Esophagus squamous epithelium (tissue), 5 donors: Measurements from ENCODE around the gene ZNFX1. TPM values are rescaled to one million over a fixed set of nuclear protein-coding genes. Genes with fewer than 3 reads are reported as not detected.

ENCODE experiments used
- DNase-seq: peaks from one replicate; lab custom pipeline; 2025; lab: John Stamatoyannopoulos, UW
- H3K27ac ChIP-seq, 4 donors: fragments of 200-600 bp; sonication (generic); one replicate each; pipeline ENCODE4 v1.5.1; 2016 to 2019; ENCODE audit warnings: mild to moderate bottlenecking in 1 of 4
- H3K27me3 ChIP-seq, 4 donors: fragments of 200-600 bp; sonication (generic); 1 replicate in 3 of 4; 2 replicates in 1 of 4; pipeline versions ENCODE4 v1.5.1 to v1.6.0; 2017 to 2021; ENCODE audit warnings: antibody characterized with exemption in 1 of 4
- H3K36me3 ChIP-seq, 3 donors: fragments of 200-600 bp; sonication (generic); one replicate each; pipeline ENCODE4 v1.5.1; 2016 to 2019
- H3K4me1 ChIP-seq, 3 donors: fragments of 200-600 bp; sonication (generic); one replicate each; pipeline ENCODE4 v1.5.1; 2017 to 2019
- H3K4me3 ChIP-seq, 4 donors: fragments of 200-600 bp; sonication (generic); 1 replicate in 3 of 4; 2 replicates in 1 of 4; pipeline ENCODE4 v1.5.1; 2016 to 2019; ENCODE audit warnings: mild to moderate bottlenecking in 2 of 4, moderate library complexity in 1 of 4
- H3K9me3 ChIP-seq, 3 donors: fragments of 200-600 bp; sonication (generic); one replicate each; pipeline ENCODE4 v1.5.1; 2016 to 2019
- POLR2A ChIP-seq, 4 donors: fragments of 450-650 bp; IDR thresholded peaks; one replicate each; pipeline ENCODE4 v1.6.1; 2017; ENCODE audit warnings: antibody characterized with exemption in 4 of 4, mild to moderate bottlenecking in 4 of 4, moderate library complexity in 3 of 4
- WGBS, 2 donors: methylation state at CpG; one replicate each; pipeline ENCODE4 v1.1.5; 2018; 5-methylcytosine and 5-hydroxymethylcytosine counted together
- intact Hi-C: fragments of 100-400 bp; cut with DNase I; formaldehyde crosslinking; loops from one replicate; pipeline ENCODE4 v1.15.0; 2022
- total RNA-seq, 4 donors: library from RNA; depleted of rRNA; stranded (reverse); fragments of >200 nt; gene quantifications; one replicate each; pipeline ENCODE4 v1.1.0, GENCODE V29; 2016
- TF ChIP-seq, protein P1 (sequence below), 6 experiments: fragments of 450-650 bp in 4 of 6; fragments of 200-600 bp in 2 of 6; sonication (generic) in 2 of 6; IDR thresholded peaks; one replicate each; pipeline ENCODE4 v1.5.1; 2016 to 2019; ENCODE audit warnings: antibody characterized with exemption in 6 of 6, mild to moderate bottlenecking in 4 of 6, moderate library complexity in 4 of 6
- donor health status: DM: yes; HTN: yes; CAD: no.

Gene ZNFX1
- total RNA-seq, result 10 to 100 TPM; 12.8 to 25.2 (median 17.9) TPM

DNA sequence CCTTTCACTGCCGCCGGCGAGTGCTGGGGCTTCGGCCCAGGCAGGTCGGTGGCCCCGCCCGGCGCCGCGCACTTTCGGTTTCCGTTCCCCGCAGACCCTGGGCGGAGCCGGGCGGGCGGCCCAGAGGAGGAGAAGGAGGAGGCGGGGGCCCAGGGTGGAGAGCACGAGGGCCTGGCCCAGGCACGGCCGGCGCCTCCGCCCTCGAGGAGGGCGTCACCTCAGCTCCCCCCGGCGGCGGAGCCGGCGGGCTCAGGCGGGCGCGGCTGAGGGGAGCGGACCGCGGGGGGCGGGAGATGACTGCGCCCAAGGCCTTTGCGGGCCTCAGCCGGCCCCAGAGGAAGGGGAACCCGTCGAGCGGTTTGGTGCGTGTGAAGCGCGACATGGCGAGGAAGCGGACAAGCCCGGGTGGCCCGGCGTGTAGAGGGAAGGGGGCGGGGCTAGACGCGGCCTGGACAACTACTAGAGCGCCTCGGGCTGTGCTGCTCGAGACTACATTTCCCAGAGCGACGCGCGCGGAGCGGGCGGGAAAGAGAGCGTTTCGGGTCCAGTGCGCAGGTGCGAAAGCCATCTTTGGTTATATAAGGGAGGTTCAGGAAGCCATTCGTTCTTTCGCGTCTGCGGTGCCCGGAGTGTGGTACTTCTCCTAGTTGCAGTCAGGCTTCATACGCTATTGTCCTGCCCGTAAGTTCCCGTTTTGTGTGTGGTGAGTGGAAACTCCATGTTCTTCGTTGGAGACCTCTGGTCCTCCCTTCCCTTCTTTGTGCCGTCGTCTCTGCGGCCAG is at the start of gene ZNFX1:
ZNFX1 (minus strand) TSS at position 22 of the 782 bp plus-strand sequence. CDS start 2,218 bp downstream, outside the sequence.
- WGBS, 2 donors, result 0 to 1% methylated on average over 19 to 28 of the region's 80 CpGs
- Histone ChIP-seq H3K4me1 (peaks cover 11 to 80% (median 48%) of the 10 kb centered on the region in 3 donors), H3K36me3 (peaks cover 31 to 62% (median 35%) of the 10 kb centered on the region in 3 donors), H3K27ac (peak within 1 kb of the TSS; percentile 95 to 99 (median 97)), H3K27me3 (no peaks in the 10 kb centered on the region), H3K4me3 (peak within 1 kb of the TSS; percentile 86 to 97 (median 92)), H3K9me3 (peaks cover 0 to 35% (median 16%) of the 10 kb centered on the region in 3 donors)
- intact Hi-C loops, result no loop called here
- peak; percentile 98 for DNase-seq
- peak; percentile 71 to 99 (median 98) for TF ChIP-seq POLR2A (IDR thresholded peaks at IDR 0.05)
- TF ChIP-seq, protein P1, sequence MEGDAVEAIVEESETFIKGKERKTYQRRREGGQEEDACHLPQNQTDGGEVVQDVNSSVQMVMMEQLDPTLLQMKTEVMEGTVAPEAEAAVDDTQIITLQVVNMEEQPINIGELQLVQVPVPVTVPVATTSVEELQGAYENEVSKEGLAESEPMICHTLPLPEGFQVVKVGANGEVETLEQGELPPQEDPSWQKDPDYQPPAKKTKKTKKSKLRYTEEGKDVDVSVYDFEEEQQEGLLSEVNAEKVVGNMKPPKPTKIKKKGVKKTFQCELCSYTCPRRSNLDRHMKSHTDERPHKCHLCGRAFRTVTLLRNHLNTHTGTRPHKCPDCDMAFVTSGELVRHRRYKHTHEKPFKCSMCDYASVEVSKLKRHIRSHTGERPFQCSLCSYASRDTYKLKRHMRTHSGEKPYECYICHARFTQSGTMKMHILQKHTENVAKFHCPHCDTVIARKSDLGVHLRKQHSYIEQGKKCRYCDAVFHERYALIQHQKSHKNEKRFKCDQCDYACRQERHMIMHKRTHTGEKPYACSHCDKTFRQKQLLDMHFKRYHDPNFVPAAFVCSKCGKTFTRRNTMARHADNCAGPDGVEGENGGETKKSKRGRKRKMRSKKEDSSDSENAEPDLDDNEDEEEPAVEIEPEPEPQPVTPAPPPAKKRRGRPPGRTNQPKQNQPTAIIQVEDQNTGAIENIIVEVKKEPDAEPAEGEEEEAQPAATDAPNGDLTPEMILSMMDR (IDR thresholded peaks at IDR 0.05), result peak in 2 of 6 experiments; percentile 5 to 15

DNA sequence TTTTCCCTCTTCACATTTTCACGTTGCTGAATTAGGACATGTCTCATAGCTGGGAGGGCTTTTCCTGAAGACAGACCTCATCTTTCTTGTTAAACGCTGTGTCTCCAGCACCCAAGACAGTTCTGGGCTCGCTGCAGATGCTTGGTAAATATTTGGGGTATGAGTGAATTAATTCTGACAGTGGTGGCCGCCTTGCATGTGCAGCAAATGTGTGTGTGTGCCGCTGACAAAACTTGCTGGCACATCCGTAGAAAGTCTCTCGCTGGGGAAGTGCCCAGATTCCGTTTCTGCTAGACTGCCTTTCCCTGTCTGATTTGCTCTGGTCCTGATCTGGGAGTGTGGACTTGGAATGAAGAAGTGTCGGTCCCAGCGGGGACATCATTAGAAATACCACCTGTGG is 48.2 kb upstream of the ZNFX1 start:
- no peaks in the 10 kb centered on the region for H3K9me3 ChIP-seq
- intact Hi-C loops, result loop anchor here (10.0 kb wide), 1 partner anchor 81 kb away; no protein-coding TSS in a partner anchor
- TF ChIP-seq, protein P1 (IDR thresholded peaks at IDR 0.05), result no peak
- TF ChIP-seq POLR2A (IDR thresholded peaks at IDR 0.05), result no peak
- no peak for DNase-seq
- H3K4me1 ChIP-seq, result peaks cover 0 to 22% (median 0%) of the 10 kb centered on the region in 3 donors
- no peak overlapping the region for H3K4me3 ChIP-seq
- 14 to 39% methylated on average over 10 of the region's 10 CpGs for WGBS, 2 donors
- H3K27me3 ChIP-seq, result peaks cover 0 to 50% (median 2%) of the 10 kb centered on the region in 4 donors
- H3K27ac ChIP-seq, result peak overlapping the region in 3 of 4 donors; percentile 17 to 58 (median 35)
- no peaks in the 10 kb centered on the region for H3K36me3 ChIP-seq

DNA sequence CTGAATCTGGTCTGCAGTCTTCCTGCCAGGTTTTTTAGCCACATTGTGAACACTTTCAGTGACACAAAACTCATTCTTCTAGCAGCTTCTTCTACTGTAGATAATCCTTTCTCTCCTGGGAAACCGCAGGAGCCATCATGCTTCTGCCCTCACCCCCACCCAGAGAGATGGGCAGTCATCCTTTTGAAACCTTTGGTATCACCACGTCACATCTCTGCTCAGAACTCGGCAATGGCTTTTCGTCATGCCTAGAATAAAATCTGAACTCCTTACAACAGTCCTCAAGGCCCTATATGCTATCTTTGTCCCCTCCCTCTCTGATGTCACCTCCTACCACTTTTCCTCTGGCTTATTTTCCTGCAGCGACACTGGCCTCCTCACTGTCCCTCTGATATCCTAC is 46.4 kb upstream of the ZNFX1 start:
- H3K4me1 ChIP-seq, result peaks cover 0 to 27% (median 3%) of the 10 kb centered on the region in 3 donors
- no peak for DNase-seq
- H3K27me3 ChIP-seq, result peaks cover 0 to 64% (median 5%) of the 10 kb centered on the region in 4 donors
- H3K9me3 ChIP-seq, result no peaks in the 10 kb centered on the region
- 85 to 87% methylated on average over 5 of the region's 5 CpGs for WGBS, 2 donors
- TF ChIP-seq, protein P1 (IDR thresholded peaks at IDR 0.05), result no peak
- no peak for TF ChIP-seq POLR2A (IDR thresholded peaks at IDR 0.05)
- H3K27ac ChIP-seq, result peak overlapping the region in 3 of 4 donors; percentile 44 to 66 (median 48)
- intact Hi-C loops, result loop anchor here (10.0 kb wide), 1 partner anchor 80 kb away; no protein-coding TSS in a partner anchor
- no peak overlapping the region for H3K4me3 ChIP-seq
- H3K36me3 ChIP-seq, result no peaks in the 10 kb centered on the region

DNA sequence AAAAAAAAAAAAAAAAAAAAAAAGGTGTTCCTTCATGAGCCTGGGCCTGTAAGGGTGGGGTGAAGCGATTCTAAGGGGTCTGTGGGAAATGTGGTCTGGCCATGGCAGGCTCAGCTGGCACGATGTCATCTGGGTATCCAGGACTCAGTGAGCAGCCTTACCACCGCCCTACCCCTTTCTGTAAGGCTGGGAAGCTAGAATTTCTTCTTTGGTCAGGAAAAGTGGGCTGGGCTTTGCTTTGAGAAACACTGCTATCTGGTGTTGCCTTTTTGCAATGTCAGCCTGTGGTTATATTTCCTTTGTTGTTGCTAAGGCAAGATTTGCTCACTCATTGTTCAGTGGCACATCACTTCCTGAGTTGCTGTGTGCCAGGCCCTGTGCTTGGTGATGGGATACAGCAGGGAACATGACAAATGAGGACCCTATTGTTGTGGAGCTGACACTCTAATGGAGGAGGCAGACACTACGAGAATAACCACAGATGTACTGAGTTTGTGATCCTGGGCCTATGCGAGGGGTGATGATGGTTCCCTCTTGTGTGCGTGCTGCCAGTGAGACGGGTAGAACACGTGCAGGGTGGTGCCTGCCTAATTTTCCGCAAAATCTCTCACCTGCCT is 45.9 kb upstream of the ZNFX1 start:
- no peak overlapping the region for H3K4me3 ChIP-seq
- TF ChIP-seq POLR2A (IDR thresholded peaks at IDR 0.05), result no peak
- TF ChIP-seq, protein P1 (IDR thresholded peaks at IDR 0.05), result peak in 4 of 6 experiments; percentile 13 to 49 (median 24)
- peak overlapping the region in 3 of 4 donors; percentile 44 to 66 (median 48) for H3K27ac ChIP-seq
- DNase-seq, result no peak
- peaks cover 2 to 67% (median 8%) of the 10 kb centered on the region in 4 donors for H3K27me3 ChIP-seq
- H3K36me3 ChIP-seq, result no peaks in the 10 kb centered on the region
- H3K4me1 ChIP-seq, result peaks cover 0 to 32% (median 9%) of the 10 kb centered on the region in 3 donors
- H3K9me3 ChIP-seq, result no peaks in the 10 kb centered on the region
- WGBS, 2 donors, result 17 to 34% methylated on average over 4 to 9 of the region's 9 CpGs
- intact Hi-C loops, result loop anchor here (10.0 kb wide), 1 partner anchor 79 kb away; no protein-coding TSS in a partner anchor
